H54 (cell line): ENCODE results near the gene TNIP2.

Experiments
- DNase-seq: peaks from one replicate; pipeline ENCODE4 v3.0.0; 2011; ENCODE audit warnings: low spot score, mixed read lengths; ENCODE audit not compliant: insufficient read length
- FAIRE-seq: peaks from 3 replicates; lab custom pipeline; 2011; peaks lifted over from hg19 to GRCh38; lab: Jason Lieb, UNC
- POLR2A ChIP-seq: IDR thresholded peaks from 2 replicates; pipeline ENCODE4 v1.6.1; 2011; ENCODE audit warnings: low read depth, mild to moderate bottlenecking, low read length

Gene TNIP2

DNA sequence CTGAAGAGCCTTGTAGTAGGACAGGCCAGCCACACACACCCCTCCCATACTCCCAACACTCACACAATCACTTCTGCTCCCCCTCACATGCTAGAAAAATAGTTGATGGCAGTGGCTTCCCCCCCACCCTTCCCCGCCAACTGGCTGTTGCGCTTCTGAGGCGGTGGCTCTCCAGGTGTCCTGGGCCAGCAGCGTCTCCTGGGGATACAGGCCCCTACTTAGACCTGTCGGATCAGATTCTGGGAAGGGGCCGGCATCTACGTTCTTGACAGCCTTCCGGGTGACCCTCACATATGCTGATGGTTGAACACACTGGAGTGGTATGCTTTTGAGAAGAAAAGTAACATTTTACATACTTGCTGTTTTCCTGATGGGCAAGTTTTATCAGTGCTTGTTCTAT is 39.9 kb downstream of the TNIP2 start:
- no peak for TF ChIP-seq POLR2A
- no peak for FAIRE-seq

DNA sequence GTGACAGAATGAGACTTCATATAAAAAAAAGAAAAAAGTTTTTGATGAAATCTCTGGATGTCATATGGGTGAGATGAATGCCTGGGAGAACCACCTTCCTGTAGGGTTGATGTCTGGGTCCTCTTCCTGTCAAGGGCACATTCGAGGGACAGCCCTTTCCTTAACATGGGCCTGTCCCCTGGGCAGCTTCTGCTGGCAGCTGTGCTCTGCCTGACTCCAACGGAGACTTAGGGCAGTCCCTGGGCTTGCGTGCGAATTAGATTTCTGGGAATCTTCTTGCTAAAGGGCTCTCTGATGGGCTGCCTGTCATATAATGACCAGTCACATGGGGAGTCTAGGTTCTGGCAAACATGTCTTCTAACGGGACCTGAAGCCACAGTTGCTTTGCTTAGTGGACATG is 40.7 kb downstream of the TNIP2 start:
- no peak for TF ChIP-seq POLR2A
- no peak for FAIRE-seq
- no peak for DNase-seq

More for the DNA sequence above, 39.9 kb downstream of the TNIP2 start:
- DNase-seq: no peak

DNA sequence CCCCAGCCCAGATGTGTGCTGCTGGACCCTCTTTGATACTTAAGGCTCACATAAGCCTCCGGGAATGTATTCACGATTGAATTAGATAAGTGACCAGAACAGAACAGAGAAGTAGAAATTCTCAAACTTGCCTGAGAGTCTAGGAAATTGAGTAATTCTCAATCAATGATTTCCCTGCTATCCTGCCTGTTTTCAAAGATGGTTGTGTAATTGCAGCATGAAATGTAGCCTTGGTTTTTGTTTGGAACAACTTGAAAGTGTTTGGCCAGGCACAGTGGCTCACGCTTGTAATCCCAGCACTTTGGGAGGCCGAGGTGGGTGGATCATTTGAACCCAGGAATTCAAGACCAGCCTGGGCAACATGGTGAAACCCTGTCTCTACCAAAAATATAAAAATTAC is 41.2 kb downstream of the TNIP2 start:
- DNase-seq (no peak), FAIRE-seq (no peak)

DNA sequence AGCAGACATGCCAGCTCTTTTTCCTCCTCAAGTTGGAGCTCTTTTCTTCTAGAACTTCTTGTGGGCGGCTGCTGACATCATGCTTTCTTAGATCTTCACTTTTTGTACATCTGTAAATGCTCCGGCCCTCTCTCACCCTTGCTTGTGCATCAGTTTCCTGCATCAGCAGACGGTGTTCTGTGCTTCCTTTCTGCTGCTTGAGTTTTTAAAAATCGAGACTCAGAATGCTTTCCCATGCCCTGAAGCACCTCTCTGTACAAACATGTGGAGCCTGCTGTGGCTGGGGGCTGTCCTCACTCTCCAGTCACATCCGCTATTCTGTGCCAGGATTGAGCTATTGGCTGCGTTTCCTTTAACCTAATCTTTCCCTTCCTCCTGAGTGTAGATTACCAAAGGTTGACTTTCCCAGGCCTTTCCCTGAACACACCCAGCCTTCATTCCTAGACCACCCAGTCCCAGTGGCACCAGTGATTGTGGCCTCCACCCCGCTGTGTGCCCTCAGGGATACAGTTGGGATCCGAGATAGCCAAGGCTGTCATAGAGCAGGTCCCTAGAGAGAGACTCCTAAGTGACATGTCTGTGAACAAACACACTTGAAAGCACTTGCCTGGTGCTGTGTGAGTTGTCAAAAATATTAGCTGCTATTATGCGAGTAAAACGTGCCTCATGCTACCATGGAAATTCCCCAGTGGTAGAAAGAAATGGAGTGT is 41.9 kb downstream of the TNIP2 start:
- FAIRE-seq (no peak), DNase-seq (no peak)
- TF ChIP-seq POLR2A: no peak

More for the DNA sequence above, 41.2 kb downstream of the TNIP2 start:
- no peak for TF ChIP-seq POLR2A

DNA sequence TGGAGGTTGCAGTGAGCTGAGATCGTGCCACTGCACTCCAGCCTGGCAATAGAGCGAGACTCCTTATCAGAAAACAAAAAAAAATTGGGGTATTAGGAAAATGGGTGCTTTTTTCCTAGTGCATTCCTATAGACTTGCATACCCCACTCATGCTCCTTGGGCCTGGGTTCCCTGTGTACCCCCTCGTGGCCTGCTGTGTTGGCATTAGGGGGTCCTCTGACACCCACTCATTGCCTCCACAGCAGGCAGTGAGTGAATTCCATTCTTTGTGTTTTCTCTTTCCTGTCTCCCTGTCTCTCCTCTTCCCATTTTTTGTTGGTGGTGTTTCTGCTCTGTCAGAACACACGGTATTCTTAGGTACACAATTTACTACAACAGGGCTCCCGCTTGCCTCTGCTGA is 42.8 kb downstream of the TNIP2 start:
- no peak for TF ChIP-seq POLR2A
- FAIRE-seq: no peak
- DNase-seq: no peak

DNA sequence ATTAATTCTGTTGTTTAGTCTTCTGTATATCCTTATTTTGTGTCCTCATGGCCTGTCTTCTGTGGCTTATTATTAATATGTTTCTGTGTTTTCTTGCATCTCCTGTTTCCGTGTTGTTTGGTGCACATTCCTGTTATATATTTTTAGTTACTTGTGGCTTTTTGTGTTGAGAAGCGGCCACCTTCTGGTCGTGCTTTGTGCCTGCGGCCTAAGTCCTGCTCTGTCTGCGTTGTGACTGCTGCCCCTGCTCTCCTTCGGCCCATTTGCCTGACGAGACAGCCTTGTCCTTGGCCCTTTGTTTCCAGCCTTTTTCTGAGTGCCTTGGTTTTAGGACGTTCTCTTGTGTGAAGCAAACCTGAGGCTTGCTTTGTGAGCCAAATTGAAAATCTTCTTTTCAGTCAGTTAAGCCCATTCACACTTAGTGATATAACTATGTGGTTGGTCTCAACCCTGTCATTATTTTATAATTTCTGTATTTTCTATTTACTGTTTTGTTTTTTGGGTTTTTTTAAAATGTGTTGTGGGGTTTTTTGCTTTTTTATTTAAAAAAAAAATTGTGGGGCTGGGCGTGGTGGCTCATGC is 43.8 kb downstream of the TNIP2 start:
- DNase-seq: no peak
- no peak for TF ChIP-seq POLR2A
- no peak for FAIRE-seq

DNA sequence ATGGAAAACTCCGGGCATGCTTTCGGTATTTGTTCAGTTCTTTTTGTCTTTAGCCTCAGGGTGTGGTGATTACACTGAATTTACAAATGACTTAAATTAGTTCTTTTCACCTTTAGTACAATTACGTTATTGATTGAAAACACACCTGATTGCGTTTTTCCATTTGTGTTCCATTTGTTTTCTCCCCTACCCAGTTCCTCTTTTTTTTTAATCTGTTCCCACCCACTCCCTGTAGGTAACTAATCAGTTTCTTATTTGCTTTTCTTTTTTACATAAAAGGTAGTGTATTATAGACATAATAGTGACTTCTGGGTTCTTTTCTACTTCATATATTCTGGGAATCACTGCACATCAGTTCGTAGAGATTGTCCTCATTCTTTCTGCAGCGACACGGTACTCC is 53.4 kb downstream of the TNIP2 start:
- no peak for TF ChIP-seq POLR2A
- FAIRE-seq (no peak), DNase-seq (no peak)

DNA sequence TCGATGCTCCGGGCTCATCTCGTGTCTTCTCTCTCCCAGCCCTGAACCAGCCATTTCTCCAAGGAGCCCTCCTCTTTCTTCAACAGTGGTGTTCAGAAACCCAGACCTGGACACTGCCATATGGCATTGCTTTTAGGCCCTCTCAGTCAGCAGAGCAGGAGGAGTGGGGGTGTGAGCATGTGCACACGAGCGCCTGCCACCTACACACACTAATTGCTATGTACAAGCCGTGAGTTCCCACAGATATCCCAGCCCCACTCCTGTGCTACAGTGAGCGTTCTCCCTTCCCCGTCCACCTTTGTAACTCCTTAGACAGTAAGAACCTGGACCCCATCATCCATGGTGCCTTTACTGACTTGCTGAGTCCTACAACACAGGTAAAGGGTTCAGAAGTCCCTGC is 53.8 kb downstream of the TNIP2 start:
- no peak for FAIRE-seq
- TF ChIP-seq POLR2A: no peak
- DNase-seq: no peak

DNA sequence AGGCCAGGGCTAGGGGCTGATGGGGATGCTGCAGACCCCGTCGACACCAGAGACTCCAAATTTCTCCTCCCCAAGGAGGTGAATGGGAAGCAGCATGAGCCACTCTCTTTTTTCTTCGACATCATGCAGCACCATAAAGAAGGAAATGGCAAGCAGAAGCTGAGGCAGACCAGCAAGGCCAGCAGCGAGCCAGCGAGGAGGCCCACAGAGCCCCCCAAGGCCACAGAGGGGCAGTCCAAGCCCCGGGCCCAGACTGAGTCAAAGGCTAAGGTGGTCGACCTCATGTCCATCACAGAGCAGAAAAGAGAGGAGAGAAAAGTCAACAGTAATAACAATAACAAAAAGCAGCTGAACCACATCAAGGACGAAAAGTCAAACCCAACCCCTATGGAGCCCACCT is 56.1 kb downstream of the TNIP2 start:
- no peak for DNase-seq
- no peak for FAIRE-seq
- TF ChIP-seq POLR2A: no peak

DNA sequence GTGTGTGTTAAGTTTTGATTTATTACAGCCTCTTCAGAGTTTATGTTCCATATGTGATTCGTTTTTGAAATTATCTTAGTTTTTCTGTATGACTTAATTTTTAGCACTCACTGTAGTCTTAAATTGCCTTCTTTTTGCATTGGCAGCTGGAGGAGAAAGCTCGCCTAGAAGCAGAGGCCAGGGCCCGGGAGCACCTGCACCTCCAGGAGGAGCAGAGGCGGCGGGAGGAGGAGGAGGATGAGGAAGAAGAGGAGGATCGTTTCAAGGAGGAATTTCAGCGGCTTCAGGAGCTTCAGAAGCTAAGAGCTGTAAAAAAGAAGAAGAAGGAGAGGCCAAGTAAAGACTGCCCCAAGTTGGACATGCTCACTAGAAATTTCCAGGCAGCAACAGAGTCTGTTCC is 56.6 kb downstream of the TNIP2 start:
- TF ChIP-seq POLR2A: no peak
- no peak for DNase-seq

DNA sequence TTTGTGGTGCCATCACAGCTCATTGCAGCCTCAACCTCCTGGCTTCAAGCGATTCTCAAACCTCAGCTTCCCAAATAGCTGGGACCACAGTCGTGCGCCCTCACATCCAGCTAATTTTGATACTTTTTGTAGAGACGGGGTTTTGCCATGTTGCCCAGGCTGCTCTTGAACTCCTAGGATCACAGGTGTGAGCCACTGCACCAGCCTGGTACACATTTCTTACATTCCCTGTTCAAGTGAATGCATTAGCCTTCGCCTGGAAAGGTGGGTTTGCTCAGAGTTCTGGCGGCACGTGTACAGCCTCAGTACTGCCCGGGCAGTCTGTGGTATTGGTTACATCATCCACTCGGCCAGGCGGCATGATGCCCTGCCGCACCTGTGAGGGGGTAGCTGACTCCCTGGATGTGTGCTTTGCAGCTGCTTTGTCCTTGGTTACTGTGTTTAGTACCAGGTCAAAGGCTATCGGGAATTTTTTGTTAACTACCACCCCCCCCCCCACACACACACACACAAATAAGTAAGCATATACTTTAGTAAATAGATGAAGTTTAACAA is 57.1 kb downstream of the TNIP2 start:
- no peak for TF ChIP-seq POLR2A
- FAIRE-seq: no peak
- no peak for DNase-seq

More for the DNA sequence above, 56.6 kb downstream of the TNIP2 start:
- no peak for FAIRE-seq

DNA sequence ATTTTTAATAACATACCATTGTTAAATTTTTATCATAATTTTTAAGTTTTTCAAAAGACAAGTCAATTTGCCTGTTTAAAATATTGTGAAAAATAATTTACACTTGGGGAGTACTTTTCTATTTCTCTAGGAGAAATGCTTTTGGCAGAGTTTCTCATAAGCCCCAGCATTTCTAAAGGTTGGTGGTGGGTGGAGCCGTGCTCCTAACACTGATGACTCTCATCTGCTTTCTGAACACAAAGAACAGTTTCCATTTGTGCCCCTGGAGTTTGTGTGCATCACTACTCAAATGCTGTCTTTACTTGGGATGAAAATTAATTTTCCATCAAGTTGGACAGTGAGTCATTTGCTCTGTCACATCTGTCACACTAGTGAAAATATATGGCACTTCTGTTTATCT is 57.6 kb downstream of the TNIP2 start:
- no peak for DNase-seq
- FAIRE-seq: no peak
- TF ChIP-seq POLR2A: no peak

DNA sequence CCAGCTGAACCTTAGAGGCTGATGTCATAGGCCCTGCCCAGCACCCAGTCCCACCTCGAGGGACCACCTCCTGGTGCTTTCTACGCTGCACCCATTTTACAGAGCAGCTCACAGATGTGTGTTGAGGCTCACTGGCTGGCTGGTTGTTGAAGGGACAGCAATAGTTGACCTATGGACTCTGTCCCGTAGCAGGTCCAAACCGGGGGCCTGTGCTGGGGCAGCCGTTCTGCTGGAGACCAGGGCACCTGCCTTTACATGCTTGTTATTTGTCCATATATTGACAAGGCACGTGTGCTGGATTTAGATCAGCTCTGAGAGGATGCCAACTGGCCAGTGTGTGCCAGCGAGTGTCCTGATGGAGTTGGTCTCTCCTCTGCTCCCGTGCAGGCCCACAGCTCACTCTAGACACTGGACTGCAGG is 58.1 kb downstream of the TNIP2 start:
- FAIRE-seq: no peak
- no peak for DNase-seq
- no peak for TF ChIP-seq POLR2A

DNA sequence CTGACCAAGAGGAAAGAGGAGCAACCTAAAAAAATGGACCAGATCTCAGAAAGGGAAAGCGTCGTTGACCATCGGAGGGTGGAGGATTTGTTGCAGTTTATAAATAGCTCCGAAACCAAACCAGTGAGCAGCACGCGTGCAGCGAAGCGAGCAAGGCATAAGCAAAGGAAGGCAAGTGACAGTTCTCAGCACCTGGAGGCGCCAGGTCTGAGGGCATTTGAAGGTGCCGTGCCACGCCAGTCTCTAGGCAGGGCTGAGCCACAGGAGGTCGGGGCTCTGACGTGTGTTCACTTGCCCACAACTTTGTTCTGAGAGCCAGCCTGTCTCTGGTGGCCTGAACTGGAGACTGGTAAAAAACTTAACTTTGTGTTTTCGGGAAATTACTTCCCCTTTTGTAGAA is 59.7 kb downstream of the TNIP2 start:
- no peak for FAIRE-seq
- no peak for TF ChIP-seq POLR2A

More for the DNA sequence above, 59.7 kb downstream of the TNIP2 start:
- DNase-seq: no peak
